Measurements from ENCODE around the gene KRT80. TPM values are rescaled to one million over a fixed set of nuclear protein-coding genes. Genes with fewer than 3 reads are reported as not detected.

The KRT80 gene
- total RNA-seq, 3 donors from 2014 or later (not counting 1 experiment from before 2014, with no cell fraction given), result not detected

- WGBS (ENCODE audit: insufficient coverage), result 83% methylated on average over 13 of the region's 13 CpGs
- Mint-ChIP-seq H3K36me3 (no peaks in the 10 kb centered on the region), H3K27ac (no peak overlapping the region), H3K4me3 (no peak overlapping the region), H3K4me1 (peaks cover 10 to 11% of the 10 kb centered on the region in 2 donors), H3K9me3 (no peaks in the 10 kb centered on the region), H3K27me3 (ENCODE audit: low read depth in 2 of 2) (peaks cover 0 to 19% of the 10 kb centered on the region in 2 donors)
- Histone ChIP-seq H3K9me3 (ENCODE audit: control insufficient read depth, insufficient read depth, low read length) (no peaks in the 10 kb centered on the region), H3K36me3 (ENCODE audit: control insufficient read depth, insufficient read depth, low read length) (no peaks in the 10 kb centered on the region), H3K27me3 (ENCODE audit: control insufficient read depth, insufficient read depth, low read length) (no peaks in the 10 kb centered on the region), H3K4me1 (ENCODE audit: control insufficient read depth, insufficient read depth, low read length) (no peaks in the 10 kb centered on the region), H3K27ac (ENCODE audit: low read length) (no peak overlapping the region), H3K4me3 (ENCODE audit: low read length) (no peak overlapping the region)
- DNase-seq, result no peak
- ATAC-seq, result no peak
- no peak for TF ChIP-seq CTCF (IDR thresholded peaks at IDR 0.05)
- intact Hi-C loops (cut with micrococcal nuclease), result no loop called here
Measured at GRCh38 chr12:52165096-52165855, 26.5 kb downstream of the KRT80 start.

GRCh38 chr12:52164624-52165023 is 27.2 kb downstream of the KRT80 start:
- no peak for TF ChIP-seq CTCF (IDR thresholded peaks at IDR 0.05)
- no peak overlapping the region for H3K4me3 ChIP-seq (ENCODE audit: low read length)
- Mint-ChIP-seq H3K27me3 (ENCODE audit: low read depth in 2 of 2) (peaks cover 0 to 19% of the 10 kb centered on the region in 2 donors), H3K4me1 (peaks cover 10 to 11% of the 10 kb centered on the region in 2 donors), H3K4me3 (no peak overlapping the region), H3K9me3 (no peaks in the 10 kb centered on the region), H3K27ac (no peak overlapping the region), H3K36me3 (no peaks in the 10 kb centered on the region)
- H3K4me1 ChIP-seq (ENCODE audit: control insufficient read depth, insufficient read depth, low read length), result no peaks in the 10 kb centered on the region
- H3K9me3 ChIP-seq (ENCODE audit: control insufficient read depth, insufficient read depth, low read length), result no peaks in the 10 kb centered on the region
- ATAC-seq, result no peak
- intact Hi-C loops (cut with micrococcal nuclease), result no loop called here
- WGBS (ENCODE audit: insufficient coverage), result 92% methylated on average over 13 of the region's 13 CpGs
- H3K36me3 ChIP-seq (ENCODE audit: control insufficient read depth, insufficient read depth, low read length), result no peaks in the 10 kb centered on the region
- H3K27me3 ChIP-seq (ENCODE audit: control insufficient read depth, insufficient read depth, low read length), result no peaks in the 10 kb centered on the region
- DNase-seq, result no peak
- H3K27ac ChIP-seq (ENCODE audit: low read length), result no peak overlapping the region

- H3K27ac Mint-ChIP-seq, result no peak overlapping the region
- 100% methylated on average over 3 of the region's 3 CpGs for WGBS (ENCODE audit: insufficient coverage)
Measured at GRCh38 chr12:52162981-52163380, 28.8 kb downstream of the KRT80 start.

More at GRCh38 chr12:52162981-52163380, 28.8 kb downstream of the KRT80 start:
- DNase-seq, result no peak
- TF ChIP-seq CTCF (IDR thresholded peaks at IDR 0.05), result no peak
- Histone ChIP-seq H3K36me3 (ENCODE audit: control insufficient read depth, insufficient read depth, low read length) (no peaks in the 10 kb centered on the region), H3K27ac (ENCODE audit: low read length) (no peak overlapping the region), H3K4me3 (ENCODE audit: low read length) (no peak overlapping the region), H3K27me3 (ENCODE audit: control insufficient read depth, insufficient read depth, low read length) (no peaks in the 10 kb centered on the region), H3K9me3 (ENCODE audit: control insufficient read depth, insufficient read depth, low read length) (no peaks in the 10 kb centered on the region), H3K4me1 (ENCODE audit: control insufficient read depth, insufficient read depth, low read length) (no peaks in the 10 kb centered on the region)
- no peak for ATAC-seq
- Mint-ChIP-seq H3K27me3 (ENCODE audit: low read depth in 2 of 2) (peaks cover 0 to 19% of the 10 kb centered on the region in 2 donors), H3K4me3 (no peak overlapping the region), H3K4me1 (peaks cover 10 to 11% of the 10 kb centered on the region in 2 donors), H3K9me3 (no peaks in the 10 kb centered on the region), H3K36me3 (no peaks in the 10 kb centered on the region)
- intact Hi-C loops (cut with micrococcal nuclease), result no loop called here

Data from natural killer cell (primary cell).